Kidney (tissue), 14 donors: ENCODE data around the gene PINK1. TPM values are rescaled to one million over a fixed set of nuclear protein-coding genes. Genes with fewer than 3 reads are reported as not detected.

ENCODE experiments used
- DNase-seq, 5 donors: peaks; one replicate each; pipeline ENCODE4 v3.0.0-alpha.2; 2013 to 2020
- FAIRE-seq: peaks from 2 replicates; lab custom pipeline; 2012; peaks lifted over from hg19 to GRCh38; lab: Jason Lieb, UNC
- H3K27ac ChIP-seq, 2 donors: one replicate each; pipeline ENCODE4 v1.7.0; 2013; ENCODE audit warnings: low read depth in 2 of 2, low read length in 2 of 2, inconsistent platforms in 1 of 2
- H3K27me3 ChIP-seq: one replicate; pipeline ENCODE4 v1.7.1; 2013; ENCODE audit warnings: low read length, inconsistent platforms; ENCODE audit not compliant: control insufficient read depth, insufficient read depth
- H3K36me3 ChIP-seq, 3 donors: one replicate each; pipeline versions ENCODE4 v1.7.0 to v1.7.1; 2013; ENCODE audit warnings: low read length in 3 of 3, control low read depth in 1 of 3, inconsistent platforms in 1 of 3; ENCODE audit not compliant: insufficient read depth in 3 of 3, control insufficient read depth in 2 of 3
- H3K4me1 ChIP-seq, 3 donors: one replicate each; pipeline versions ENCODE4 v1.7.0 to v1.7.1; 2013; ENCODE audit warnings: low read length in 3 of 3, inconsistent platforms in 1 of 3, low read depth in 1 of 3; ENCODE audit not compliant: control insufficient read depth in 2 of 3, insufficient read depth in 2 of 3
- H3K4me3 ChIP-seq, 3 donors: one replicate each; pipeline versions ENCODE4 v1.7.0 to v1.8.1; 2013; ENCODE audit warnings: low read length in 3 of 3, control low read depth in 1 of 3, inconsistent platforms in 1 of 3
- H3K9ac ChIP-seq, 3 donors: one replicate each; pipeline versions ENCODE4 v1.7.0 to v1.7.1; 2013; ENCODE audit warnings: low read length in 3 of 3, control low read depth in 1 of 3, inconsistent platforms in 1 of 3
- H3K9me3 ChIP-seq, 3 donors: one replicate each; pipeline versions ENCODE4 v1.7.0 to v1.7.1; 2013; ENCODE audit warnings: low read length in 3 of 3, control low read depth in 1 of 3, inconsistent platforms in 1 of 3; ENCODE audit not compliant: control insufficient read depth in 2 of 3, insufficient read depth in 1 of 3
- intact Hi-C: fragments of 100-400 bp; cut with DNase I; formaldehyde crosslinking; loops from one replicate; pipeline ENCODE4 v1.11.1; 2022
- polyA plus RNA-seq: library from polyadenylated mRNA; stranded (reverse); fragments of 350-450 nt; fragmentation: Illumina TruSeq; extraction: RNeasy Lipid Tissue Mini Kit (QIAGEN cat#74804); gene quantifications from one replicate; pipeline ENCODE4 v1.2.3, GENCODE V29; 2014; ENCODE audit warnings: low read depth, low replicate concordance; ENCODE audit not compliant: insufficient read depth
- total RNA-seq: library from RNA; stranded (reverse); fragmentation: NEBNext Ultra II Directional; extraction: Animal tissue kit (Norgen Biotek cat#: 25700); gene quantifications from one replicate; pipeline ENCODE4 v1.2.1, GENCODE V29; 2021
- TF ChIP-seq, protein P1 (sequence below): IDR thresholded peaks from 3 replicates; pipeline ENCODE4 v1.5.1; 2012; ENCODE audit warnings: mild to moderate bottlenecking, moderate library complexity, borderline replicate concordance; ENCODE audit not compliant: insufficient read depth; ENCODE audit errors: extremely low read depth
- donor health status: control.
- donor health status: control.
- donor health status: control.
- donor health status: control.
- donor health status: control.
- donor health status: DM: yes; HTN: yes; CAD: no.
- donor health status: Normal renal cell carcinoma (clear cell type).

PINK1 gene
- total and polyA plus RNA-seq, 2 donors from 2014 or later, result 72.7 to 156 TPM

GRCh38 chr1:20685099-20685662 lies 51.9 kb downstream of the PINK1 start:
- DNase-seq (peak in 2 of 5 donors; percentile 46 to 81), FAIRE-seq (no peak)
- Histone ChIP-seq H3K9me3 (no peaks in the 10 kb centered on the region), H3K9ac (peak overlapping the region in 1 of 3 donors; percentile 40), H3K27ac (peak overlapping the region; percentile 76 to 88), H3K36me3 (no peaks in the 10 kb centered on the region), H3K27me3 (no peaks in the 10 kb centered on the region), H3K4me3 (peak overlapping the region in 1 of 3 donors; percentile 55), H3K4me1 (peaks cover 0 to 3% (median 0%) of the 10 kb centered on the region in 3 donors)
- intact Hi-C loops, result no loop called here
- TF ChIP-seq, protein P1, sequence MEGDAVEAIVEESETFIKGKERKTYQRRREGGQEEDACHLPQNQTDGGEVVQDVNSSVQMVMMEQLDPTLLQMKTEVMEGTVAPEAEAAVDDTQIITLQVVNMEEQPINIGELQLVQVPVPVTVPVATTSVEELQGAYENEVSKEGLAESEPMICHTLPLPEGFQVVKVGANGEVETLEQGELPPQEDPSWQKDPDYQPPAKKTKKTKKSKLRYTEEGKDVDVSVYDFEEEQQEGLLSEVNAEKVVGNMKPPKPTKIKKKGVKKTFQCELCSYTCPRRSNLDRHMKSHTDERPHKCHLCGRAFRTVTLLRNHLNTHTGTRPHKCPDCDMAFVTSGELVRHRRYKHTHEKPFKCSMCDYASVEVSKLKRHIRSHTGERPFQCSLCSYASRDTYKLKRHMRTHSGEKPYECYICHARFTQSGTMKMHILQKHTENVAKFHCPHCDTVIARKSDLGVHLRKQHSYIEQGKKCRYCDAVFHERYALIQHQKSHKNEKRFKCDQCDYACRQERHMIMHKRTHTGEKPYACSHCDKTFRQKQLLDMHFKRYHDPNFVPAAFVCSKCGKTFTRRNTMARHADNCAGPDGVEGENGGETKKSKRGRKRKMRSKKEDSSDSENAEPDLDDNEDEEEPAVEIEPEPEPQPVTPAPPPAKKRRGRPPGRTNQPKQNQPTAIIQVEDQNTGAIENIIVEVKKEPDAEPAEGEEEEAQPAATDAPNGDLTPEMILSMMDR, result no peak

GRCh38 chr1:20685741-20686140 lies 52.5 kb downstream of the PINK1 start:
- Histone ChIP-seq H3K27ac (peak overlapping the region; percentile 76 to 88), H3K4me1 (peaks cover 0 to 3% (median 0%) of the 10 kb centered on the region in 3 donors), H3K9me3 (no peaks in the 10 kb centered on the region), H3K27me3 (no peaks in the 10 kb centered on the region), H3K4me3 (no peak overlapping the region), H3K36me3 (no peaks in the 10 kb centered on the region), H3K9ac (no peak overlapping the region)
- DNase-seq (no peak), FAIRE-seq (no peak)
- TF ChIP-seq, protein P1, result no peak
- intact Hi-C loops, result no loop called here

- Histone ChIP-seq H3K4me3 (no peak overlapping the region), H3K27ac (no peak overlapping the region), H3K9ac (no peak overlapping the region), H3K4me1 (peaks cover 0 to 3% (median 0%) of the 10 kb centered on the region in 3 donors), H3K9me3 (no peaks in the 10 kb centered on the region), H3K27me3 (no peaks in the 10 kb centered on the region), H3K36me3 (no peaks in the 10 kb centered on the region)
- DNase-seq (peak in 2 of 5 donors; percentile 31 to 48), FAIRE-seq (no peak)
- intact Hi-C loops, result no loop called here
- TF ChIP-seq, protein P1, result no peak
Measured at GRCh38 chr1:20686883-20687725, 53.8 kb downstream of the PINK1 start.
